ENCODE measurements around the gene RNASEH1. TPM values are rescaled to one million over a fixed set of nuclear protein-coding genes. Genes with fewer than 3 reads are reported as not detected.

The RNASEH1 gene
- total and polyA plus RNA-seq, 4 donors: 10.2 to 18.7 (median 12.9) TPM

DNA sequence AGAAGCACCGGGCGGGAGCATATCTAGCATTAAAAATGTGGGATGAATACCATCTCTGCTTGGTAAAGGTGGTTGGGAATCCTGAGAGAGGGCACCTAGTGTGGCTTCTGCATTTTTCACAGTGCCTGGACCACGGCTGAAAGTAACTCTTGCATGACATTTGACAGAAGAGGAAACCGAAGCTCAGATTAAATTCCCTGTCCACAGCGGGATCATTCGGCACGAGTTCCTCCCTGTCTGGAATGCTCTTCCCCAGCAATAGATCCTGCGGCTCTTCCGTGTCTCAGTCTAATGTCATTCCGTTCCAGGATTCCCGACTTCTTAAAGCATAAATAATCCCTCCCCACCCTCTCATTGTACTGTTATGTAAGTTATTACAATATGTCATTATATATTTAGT, 16.0 kb upstream of the RNASEH1 start:
- no peak overlapping the region for H3K4me3 ChIP-seq (ENCODE audit: low read depth in 1 of 3, low read length in 3 of 3)
- H3K36me3 ChIP-seq (ENCODE audit: control insufficient read depth in 4 of 4, insufficient read depth in 3 of 4, low read depth in 1 of 4, low read length in 3 of 4): peaks cover 1 to 25% (median 16%) of the 10 kb centered on the region in 4 donors
- TF ChIP-seq, protein P1, sequence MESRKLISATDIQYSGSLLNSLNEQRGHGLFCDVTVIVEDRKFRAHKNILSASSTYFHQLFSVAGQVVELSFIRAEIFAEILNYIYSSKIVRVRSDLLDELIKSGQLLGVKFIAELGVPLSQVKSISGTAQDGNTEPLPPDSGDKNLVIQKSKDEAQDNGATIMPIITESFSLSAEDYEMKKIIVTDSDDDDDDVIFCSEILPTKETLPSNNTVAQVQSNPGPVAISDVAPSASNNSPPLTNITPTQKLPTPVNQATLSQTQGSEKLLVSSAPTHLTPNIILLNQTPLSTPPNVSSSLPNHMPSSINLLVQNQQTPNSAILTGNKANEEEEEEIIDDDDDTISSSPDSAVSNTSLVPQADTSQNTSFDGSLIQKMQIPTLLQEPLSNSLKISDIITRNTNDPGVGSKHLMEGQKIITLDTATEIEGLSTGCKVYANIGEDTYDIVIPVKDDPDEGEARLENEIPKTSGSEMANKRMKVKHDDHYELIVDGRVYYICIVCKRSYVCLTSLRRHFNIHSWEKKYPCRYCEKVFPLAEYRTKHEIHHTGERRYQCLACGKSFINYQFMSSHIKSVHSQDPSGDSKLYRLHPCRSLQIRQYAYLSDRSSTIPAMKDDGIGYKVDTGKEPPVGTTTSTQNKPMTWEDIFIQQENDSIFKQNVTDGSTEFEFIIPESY (IDR thresholded peaks at IDR 0.05): no peak
- TF ChIP-seq HNF4G (IDR thresholded peaks at IDR 0.05) (no peak), RAD21 (IDR thresholded peaks at IDR 0.05) (no peak), HNF4A (conservative IDR thresholded peaks at IDR 0.05) (no peak), EGR1 (IDR thresholded peaks at IDR 0.05; ENCODE audit: low read depth in 2 of 2) (no peak)
- TF ChIP-seq, protein P2, sequence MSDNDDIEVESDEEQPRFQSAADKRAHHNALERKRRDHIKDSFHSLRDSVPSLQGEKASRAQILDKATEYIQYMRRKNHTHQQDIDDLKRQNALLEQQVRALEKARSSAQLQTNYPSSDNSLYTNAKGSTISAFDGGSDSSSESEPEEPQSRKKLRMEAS (IDR thresholded peaks at IDR 0.05): no peak
- no peaks in the 10 kb centered on the region for H3K9me3 ChIP-seq (ENCODE audit: control insufficient read depth in 4 of 4, low read length in 3 of 4)
- DNase-seq (ENCODE audit: low spot score): no peak
- no peaks in the 10 kb centered on the region for H3K27me3 ChIP-seq (ENCODE audit: control insufficient read depth in 4 of 4, insufficient read depth in 4 of 4, low read length in 3 of 4)
- no peak overlapping the region for H3K9ac ChIP-seq (ENCODE audit: low read depth in 1 of 2, low read length in 2 of 2)
- H3K4me1 ChIP-seq (ENCODE audit: control insufficient read depth in 4 of 4, insufficient read depth in 4 of 4, low read length in 3 of 4): peaks cover 8 to 38% (median 35%) of the 10 kb centered on the region in 4 donors
- no peak overlapping the region for H3K27ac ChIP-seq (ENCODE audit: low read depth in 1 of 2, low read length in 2 of 2)
- WGBS: 94% methylated on average over 11 of the region's 11 CpGs

DNA sequence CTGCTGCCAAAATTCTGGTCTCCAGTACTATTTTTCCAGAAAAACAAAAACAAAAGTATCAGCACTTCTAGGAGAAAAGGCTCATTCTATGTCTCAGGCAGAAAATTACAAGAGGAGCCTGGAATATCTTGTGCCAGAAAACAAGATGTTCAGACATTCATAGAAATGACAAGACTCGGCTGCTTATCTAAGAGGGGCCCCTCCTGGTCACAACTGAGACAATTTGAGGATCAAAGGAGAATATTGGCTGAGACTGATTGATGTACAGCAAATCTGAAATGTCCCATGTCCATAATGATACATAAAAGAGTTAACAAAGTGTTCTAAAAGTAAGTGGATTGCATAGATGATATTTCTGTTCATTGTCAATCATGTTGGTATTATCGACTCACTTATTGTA, 14.5 kb upstream of the RNASEH1 start:
- TF ChIP-seq NR2F2 (IDR thresholded peaks at IDR 0.05) (no peak), RAD21 (IDR thresholded peaks at IDR 0.05) (peak in 1 of 2 donors; percentile 9), SP1 (IDR thresholded peaks at IDR 0.05) (no peak), RXRA (IDR thresholded peaks at IDR 0.05) (no peak), YY1 (IDR thresholded peaks at IDR 0.05) (no peak)
- H3K9me3 ChIP-seq (ENCODE audit: control insufficient read depth in 4 of 4, low read length in 3 of 4): no peaks in the 10 kb centered on the region
- H3K27me3 ChIP-seq (ENCODE audit: control insufficient read depth in 4 of 4, insufficient read depth in 4 of 4, low read length in 3 of 4): no peaks in the 10 kb centered on the region
- 70% methylated on average over 2 of the region's 2 CpGs for WGBS
- H3K9ac ChIP-seq (ENCODE audit: low read depth in 1 of 2, low read length in 2 of 2): no peak overlapping the region
- H3K4me1 ChIP-seq (ENCODE audit: control insufficient read depth in 4 of 4, insufficient read depth in 4 of 4, low read length in 3 of 4): peaks cover 8 to 26% (median 20%) of the 10 kb centered on the region in 4 donors
- H3K4me3 ChIP-seq (ENCODE audit: low read depth in 1 of 3, low read length in 3 of 3): no peak overlapping the region
- no peak overlapping the region for H3K27ac ChIP-seq (ENCODE audit: low read depth in 1 of 2, low read length in 2 of 2)
- no peak for DNase-seq (ENCODE audit: low spot score)
- H3K36me3 ChIP-seq (ENCODE audit: control insufficient read depth in 4 of 4, insufficient read depth in 3 of 4, low read depth in 1 of 4, low read length in 3 of 4): peaks cover 0 to 10% (median 8%) of the 10 kb centered on the region in 4 donors

DNA sequence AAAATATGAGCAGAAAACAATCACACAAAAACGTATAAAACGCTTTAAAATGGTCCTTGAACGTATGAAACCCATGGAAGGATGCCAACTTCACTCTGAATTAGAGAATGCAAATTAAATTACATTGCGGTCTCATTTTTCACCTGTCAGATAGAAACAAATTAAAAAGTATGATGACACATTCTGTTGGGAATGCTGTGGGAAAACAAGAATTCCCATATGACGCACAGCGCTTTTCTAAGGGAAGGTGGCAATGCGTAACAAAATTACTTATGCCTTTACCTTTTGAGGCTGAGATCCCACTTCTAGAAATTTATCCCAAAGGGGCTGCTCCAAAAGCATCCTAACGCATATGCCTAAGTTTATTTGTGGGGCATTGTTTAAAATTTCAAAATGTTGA, 13.2 kb upstream of the RNASEH1 start:
- Histone ChIP-seq H3K4me3 (ENCODE audit: low read depth in 1 of 3, low read length in 3 of 3) (no peak overlapping the region), H3K4me1 (ENCODE audit: control insufficient read depth in 4 of 4, insufficient read depth in 4 of 4, low read length in 3 of 4) (peaks cover 3 to 16% (median 10%) of the 10 kb centered on the region in 4 donors), H3K27me3 (ENCODE audit: control insufficient read depth in 4 of 4, insufficient read depth in 4 of 4, low read length in 3 of 4) (no peaks in the 10 kb centered on the region), H3K36me3 (ENCODE audit: control insufficient read depth in 4 of 4, insufficient read depth in 3 of 4, low read depth in 1 of 4, low read length in 3 of 4) (no peaks in the 10 kb centered on the region), H3K27ac (ENCODE audit: low read depth in 1 of 2, low read length in 2 of 2) (no peak overlapping the region), H3K9ac (ENCODE audit: low read depth in 1 of 2, low read length in 2 of 2) (no peak overlapping the region), H3K9me3 (ENCODE audit: control insufficient read depth in 4 of 4, low read length in 3 of 4) (no peaks in the 10 kb centered on the region)
- DNase-seq (ENCODE audit: low spot score): no peak
- 87% methylated on average over 8 of the region's 8 CpGs for WGBS
- TF ChIP-seq RXRA (IDR thresholded peaks at IDR 0.05) (no peak), SP1 (IDR thresholded peaks at IDR 0.05) (no peak), HNF4A (conservative IDR thresholded peaks at IDR 0.05) (no peak), RAD21 (IDR thresholded peaks at IDR 0.05) (no peak), FOXA2 (IDR thresholded peaks at IDR 0.05) (no peak), YY1 (IDR thresholded peaks at IDR 0.05) (no peak), FOXA1 (IDR thresholded peaks at IDR 0.05) (no peak), GABPA (IDR thresholded peaks at IDR 0.05 in 1 of 2, conservative IDR thresholded peaks at IDR 0.05 in 1 of 2) (no peak), HNF4G (IDR thresholded peaks at IDR 0.05) (no peak), JUND (IDR thresholded peaks at IDR 0.05) (no peak), EGR1 (IDR thresholded peaks at IDR 0.05; ENCODE audit: low read depth in 2 of 2) (no peak), NR2F2 (IDR thresholded peaks at IDR 0.05) (no peak)
- TF ChIP-seq, protein P3, sequence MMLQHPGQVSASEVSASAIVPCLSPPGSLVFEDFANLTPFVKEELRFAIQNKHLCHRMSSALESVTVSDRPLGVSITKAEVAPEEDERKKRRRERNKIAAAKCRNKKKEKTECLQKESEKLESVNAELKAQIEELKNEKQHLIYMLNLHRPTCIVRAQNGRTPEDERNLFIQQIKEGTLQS (IDR thresholded peaks at IDR 0.05): no peak
- TF ChIP-seq, protein P4, sequence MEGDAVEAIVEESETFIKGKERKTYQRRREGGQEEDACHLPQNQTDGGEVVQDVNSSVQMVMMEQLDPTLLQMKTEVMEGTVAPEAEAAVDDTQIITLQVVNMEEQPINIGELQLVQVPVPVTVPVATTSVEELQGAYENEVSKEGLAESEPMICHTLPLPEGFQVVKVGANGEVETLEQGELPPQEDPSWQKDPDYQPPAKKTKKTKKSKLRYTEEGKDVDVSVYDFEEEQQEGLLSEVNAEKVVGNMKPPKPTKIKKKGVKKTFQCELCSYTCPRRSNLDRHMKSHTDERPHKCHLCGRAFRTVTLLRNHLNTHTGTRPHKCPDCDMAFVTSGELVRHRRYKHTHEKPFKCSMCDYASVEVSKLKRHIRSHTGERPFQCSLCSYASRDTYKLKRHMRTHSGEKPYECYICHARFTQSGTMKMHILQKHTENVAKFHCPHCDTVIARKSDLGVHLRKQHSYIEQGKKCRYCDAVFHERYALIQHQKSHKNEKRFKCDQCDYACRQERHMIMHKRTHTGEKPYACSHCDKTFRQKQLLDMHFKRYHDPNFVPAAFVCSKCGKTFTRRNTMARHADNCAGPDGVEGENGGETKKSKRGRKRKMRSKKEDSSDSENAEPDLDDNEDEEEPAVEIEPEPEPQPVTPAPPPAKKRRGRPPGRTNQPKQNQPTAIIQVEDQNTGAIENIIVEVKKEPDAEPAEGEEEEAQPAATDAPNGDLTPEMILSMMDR (IDR thresholded peaks at IDR 0.05; ENCODE audit: low read depth, low read length, missing input control): no peak
- TF ChIP-seq, protein P5, sequence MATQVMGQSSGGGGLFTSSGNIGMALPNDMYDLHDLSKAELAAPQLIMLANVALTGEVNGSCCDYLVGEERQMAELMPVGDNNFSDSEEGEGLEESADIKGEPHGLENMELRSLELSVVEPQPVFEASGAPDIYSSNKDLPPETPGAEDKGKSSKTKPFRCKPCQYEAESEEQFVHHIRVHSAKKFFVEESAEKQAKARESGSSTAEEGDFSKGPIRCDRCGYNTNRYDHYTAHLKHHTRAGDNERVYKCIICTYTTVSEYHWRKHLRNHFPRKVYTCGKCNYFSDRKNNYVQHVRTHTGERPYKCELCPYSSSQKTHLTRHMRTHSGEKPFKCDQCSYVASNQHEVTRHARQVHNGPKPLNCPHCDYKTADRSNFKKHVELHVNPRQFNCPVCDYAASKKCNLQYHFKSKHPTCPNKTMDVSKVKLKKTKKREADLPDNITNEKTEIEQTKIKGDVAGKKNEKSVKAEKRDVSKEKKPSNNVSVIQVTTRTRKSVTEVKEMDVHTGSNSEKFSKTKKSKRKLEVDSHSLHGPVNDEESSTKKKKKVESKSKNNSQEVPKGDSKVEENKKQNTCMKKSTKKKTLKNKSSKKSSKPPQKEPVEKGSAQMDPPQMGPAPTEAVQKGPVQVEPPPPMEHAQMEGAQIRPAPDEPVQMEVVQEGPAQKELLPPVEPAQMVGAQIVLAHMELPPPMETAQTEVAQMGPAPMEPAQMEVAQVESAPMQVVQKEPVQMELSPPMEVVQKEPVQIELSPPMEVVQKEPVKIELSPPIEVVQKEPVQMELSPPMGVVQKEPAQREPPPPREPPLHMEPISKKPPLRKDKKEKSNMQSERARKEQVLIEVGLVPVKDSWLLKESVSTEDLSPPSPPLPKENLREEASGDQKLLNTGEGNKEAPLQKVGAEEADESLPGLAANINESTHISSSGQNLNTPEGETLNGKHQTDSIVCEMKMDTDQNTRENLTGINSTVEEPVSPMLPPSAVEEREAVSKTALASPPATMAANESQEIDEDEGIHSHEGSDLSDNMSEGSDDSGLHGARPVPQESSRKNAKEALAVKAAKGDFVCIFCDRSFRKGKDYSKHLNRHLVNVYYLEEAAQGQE (IDR thresholded peaks at IDR 0.05): no peak
- TF ChIP-seq, protein P2 (IDR thresholded peaks at IDR 0.05): no peak
- TF ChIP-seq, protein P1 (IDR thresholded peaks at IDR 0.05): no peak
